ENCODE data around the gene FH.

The FH gene

GRCh38 chr1:241457421-241457820 lies 62.1 kb downstream of the FH start:
- DNase-seq (ENCODE audit: low spot score), result no peak
- ChIA-PET CTCF (no interaction called here), POLR2A (ENCODE audit: low non-redundant PET) (no interaction called here)
- H3K27ac ChIP-seq, result no peak overlapping the region
- TF ChIP-seq, protein P1, sequence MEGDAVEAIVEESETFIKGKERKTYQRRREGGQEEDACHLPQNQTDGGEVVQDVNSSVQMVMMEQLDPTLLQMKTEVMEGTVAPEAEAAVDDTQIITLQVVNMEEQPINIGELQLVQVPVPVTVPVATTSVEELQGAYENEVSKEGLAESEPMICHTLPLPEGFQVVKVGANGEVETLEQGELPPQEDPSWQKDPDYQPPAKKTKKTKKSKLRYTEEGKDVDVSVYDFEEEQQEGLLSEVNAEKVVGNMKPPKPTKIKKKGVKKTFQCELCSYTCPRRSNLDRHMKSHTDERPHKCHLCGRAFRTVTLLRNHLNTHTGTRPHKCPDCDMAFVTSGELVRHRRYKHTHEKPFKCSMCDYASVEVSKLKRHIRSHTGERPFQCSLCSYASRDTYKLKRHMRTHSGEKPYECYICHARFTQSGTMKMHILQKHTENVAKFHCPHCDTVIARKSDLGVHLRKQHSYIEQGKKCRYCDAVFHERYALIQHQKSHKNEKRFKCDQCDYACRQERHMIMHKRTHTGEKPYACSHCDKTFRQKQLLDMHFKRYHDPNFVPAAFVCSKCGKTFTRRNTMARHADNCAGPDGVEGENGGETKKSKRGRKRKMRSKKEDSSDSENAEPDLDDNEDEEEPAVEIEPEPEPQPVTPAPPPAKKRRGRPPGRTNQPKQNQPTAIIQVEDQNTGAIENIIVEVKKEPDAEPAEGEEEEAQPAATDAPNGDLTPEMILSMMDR (conservative IDR thresholded peaks at IDR 0.05; ENCODE audit: low read depth), result no peak

GRCh38 chr1:241456743-241457142 lies 62.8 kb downstream of the FH start:
- ChIA-PET CTCF (no interaction called here), POLR2A (ENCODE audit: low non-redundant PET) (no interaction called here)
- TF ChIP-seq, protein P1 (conservative IDR thresholded peaks at IDR 0.05; ENCODE audit: low read depth), result no peak
- no peak overlapping the region for H3K27ac ChIP-seq
- DNase-seq (ENCODE audit: low spot score), result no peak

DNA sequence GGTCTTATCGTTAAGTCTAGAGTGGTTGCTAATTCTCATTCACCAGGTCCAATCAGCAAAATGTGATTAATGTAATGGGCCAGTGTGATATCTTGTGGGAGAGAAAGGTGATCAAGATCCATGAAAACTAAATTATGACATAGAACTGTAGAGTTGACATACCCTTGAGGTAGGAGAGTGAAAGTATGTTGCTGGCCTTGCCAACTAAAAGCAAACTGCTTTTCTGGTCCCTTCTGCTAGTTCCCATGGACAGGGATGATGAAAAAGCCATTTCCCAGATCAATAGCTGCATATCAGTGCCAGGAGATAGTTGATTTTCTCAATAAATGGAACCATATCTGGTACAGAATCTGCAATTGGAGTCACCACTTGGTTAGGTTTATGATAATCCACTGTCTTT lies 65.8 kb downstream of the FH start:
- ChIA-PET POLR2A (ENCODE audit: low non-redundant PET) (no interaction called here), CTCF (no interaction called here)
- TF ChIP-seq, protein P1 (conservative IDR thresholded peaks at IDR 0.05; ENCODE audit: low read depth), result no peak
- H3K27ac ChIP-seq, result no peak overlapping the region
- no peak for DNase-seq (ENCODE audit: low spot score)

GRCh38 chr1:241451956-241452355 lies 67.6 kb downstream of the FH start:
- ChIA-PET POLR2A (ENCODE audit: low non-redundant PET) (no interaction called here), CTCF (no interaction called here)
- no peak for DNase-seq (ENCODE audit: low spot score)

More at GRCh38 chr1:241451956-241452355, 67.6 kb downstream of the FH start:
- TF ChIP-seq, protein P1 (conservative IDR thresholded peaks at IDR 0.05; ENCODE audit: low read depth), result no peak
- no peak overlapping the region for H3K27ac ChIP-seq
